Uterus (tissue), 4 donors: ENCODE data around the gene MSI2. TPM values are rescaled to one million over a fixed set of nuclear protein-coding genes. Genes with fewer than 3 reads are reported as not detected.
A peak's percentile ranks its signal among the peaks of the same experiment; 100 is the strongest.

Source experiments
- DNase-seq, 2 donors: peaks; one replicate each; pipeline ENCODE4 v3.0.0-alpha.2; 2019 to 2020
- H3K27ac ChIP-seq, 2 donors: fragments of 200-600 bp; sonication (generic); 1 replicate in 1 of 2; 2 replicates in 1 of 2; pipeline ENCODE4 v1.5.1; 2016 to 2018
- H3K27me3 ChIP-seq, 2 donors: fragments of 200-600 bp; sonication (generic); one replicate each; pipeline ENCODE4 v1.5.1; 2018 to 2019; ENCODE audit warnings: control low read depth in 1 of 2
- H3K36me3 ChIP-seq, 2 donors: fragments of 200-600 bp; sonication (generic); one replicate each; pipeline ENCODE4 v1.5.1; 2019; ENCODE audit warnings: control low read depth in 1 of 2
- H3K4me1 ChIP-seq, 2 donors: fragments of 200-600 bp; sonication (generic); one replicate each; pipeline ENCODE4 v1.5.1; 2018 to 2019; ENCODE audit warnings: control low read depth in 1 of 2
- H3K4me3 ChIP-seq, 2 donors: fragments of 200-600 bp; sonication (generic); 1 replicate in 1 of 2; 2 replicates in 1 of 2; pipeline ENCODE4 v1.5.1; 2018 to 2019; ENCODE audit warnings: mild to moderate bottlenecking in 1 of 2
- H3K9me3 ChIP-seq, 2 donors: fragments of 200-600 bp; sonication (generic); one replicate each; pipeline ENCODE4 v1.5.1; 2019; ENCODE audit warnings: control low read depth in 1 of 2
- CTCF ChIP-seq, 4 experiments: fragments of 200-600 bp in 2 of 4; fragments of 450-650 bp in 2 of 4; sonication (generic) in 2 of 4; IDR thresholded peaks; one replicate each; pipeline ENCODE4 v1.5.1; 2016 to 2019; ENCODE audit warnings: antibody characterized with exemption in 4 of 4, mild to moderate bottlenecking in 2 of 4, moderate library complexity in 1 of 4
- POLR2A ChIP-seq, 2 donors: fragments of 450-650 bp; IDR thresholded peaks; one replicate each; pipeline ENCODE4 v1.6.1; 2016; ENCODE audit warnings: antibody characterized with exemption in 2 of 2, mild to moderate bottlenecking in 1 of 2, moderate library complexity in 1 of 2
- intact Hi-C: fragments of 100-400 bp; cut with DNase I; formaldehyde crosslinking; loops from one replicate; pipeline ENCODE4 v1.15.1; 2023; ENCODE audit warnings: low total_unique reads
- total RNA-seq, 4 donors: library from RNA; depleted of rRNA in 3 of 4; stranded (reverse); fragments of >200 nt in 3 of 4; gene quantifications; one replicate each; pipeline versions ENCODE4 v1.1.0 to v1.2.4, GENCODE V29; 2014 to 2023
- donor health status: DM: yes; HTN: yes; CAD: no.

The MSI2 gene
- total RNA-seq, 4 donors from 2014 or later, result 13.2 to 60.8 (median 44.5) TPM

DNA sequence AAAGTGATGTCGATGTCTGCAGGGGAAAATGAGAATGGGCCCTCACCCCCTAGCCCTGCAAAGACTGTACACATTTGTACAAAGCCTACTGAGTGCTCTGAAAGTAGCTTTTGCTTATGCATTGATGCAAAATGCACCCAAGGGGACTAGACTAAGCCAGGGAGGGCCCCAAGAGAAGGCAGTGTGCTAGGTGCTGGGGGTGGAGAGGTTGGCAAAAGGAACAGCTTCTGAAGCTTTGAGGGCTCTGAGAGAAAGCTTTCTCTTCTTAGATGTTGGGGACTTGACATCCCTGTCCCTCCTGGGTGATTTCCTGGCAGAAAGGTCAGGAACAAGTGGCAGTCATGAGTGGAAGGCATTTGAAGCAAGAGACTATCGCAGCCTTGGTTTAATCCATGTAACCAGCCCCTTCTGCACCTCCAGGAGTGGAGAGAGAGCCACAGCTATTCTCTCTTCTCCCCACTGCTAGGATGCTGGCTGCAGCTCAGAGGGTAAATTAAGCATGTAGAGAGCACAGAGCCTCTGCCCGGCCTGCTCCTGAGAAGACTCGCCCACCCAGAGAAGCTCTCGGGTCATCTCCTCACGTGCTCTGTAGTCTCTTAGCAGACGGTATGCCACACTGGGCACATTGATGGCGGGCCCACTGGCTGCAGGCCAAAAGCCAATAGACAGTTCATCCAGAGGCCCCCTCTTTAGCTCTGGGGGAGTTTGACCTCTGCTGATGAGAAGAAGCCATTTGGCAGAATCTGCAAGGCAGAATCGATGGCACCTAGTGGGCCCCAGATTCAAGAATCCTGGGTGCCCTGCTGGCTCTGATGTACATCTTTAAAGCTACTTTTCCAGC is 221.4 kb downstream of the MSI2 start:
- no peak overlapping the region for H3K4me3 ChIP-seq
- TF ChIP-seq POLR2A (IDR thresholded peaks at IDR 0.05), result no peak
- no peak for TF ChIP-seq CTCF (IDR thresholded peaks at IDR 0.05)
- intact Hi-C loops, result loop anchor here (1.0 kb wide), 1 partner anchor 48 kb away; no protein-coding TSS in a partner anchor
- H3K9me3 ChIP-seq, result no peaks in the 10 kb centered on the region
- H3K27me3 ChIP-seq, result no peaks in the 10 kb centered on the region
- H3K36me3 ChIP-seq, result no peaks in the 10 kb centered on the region
- DNase-seq, result no peak
- no peak overlapping the region for H3K27ac ChIP-seq
- H3K4me1 ChIP-seq, result peaks cover 3 to 13% of the 10 kb centered on the region in 2 donors

GRCh38 chr17:57478478-57479250 is 222.3 kb downstream of the MSI2 start:
- H3K4me1 ChIP-seq, result peaks cover 3 to 7% of the 10 kb centered on the region in 2 donors
- no peak for TF ChIP-seq POLR2A (IDR thresholded peaks at IDR 0.05)
- no peak for TF ChIP-seq CTCF (IDR thresholded peaks at IDR 0.05)
- intact Hi-C loops, result loop anchor here (1.0 kb wide), 1 partner anchor 47 kb away; no protein-coding TSS in a partner anchor
- no peaks in the 10 kb centered on the region for H3K27me3 ChIP-seq
- peak overlapping the region in 1 of 2 donors; percentile 17 for H3K27ac ChIP-seq
- no peak overlapping the region for H3K4me3 ChIP-seq
- H3K36me3 ChIP-seq, result no peaks in the 10 kb centered on the region
- H3K9me3 ChIP-seq, result no peaks in the 10 kb centered on the region
- no peak for DNase-seq

GRCh38 chr17:57480438-57481196 is 224.3 kb downstream of the MSI2 start:
- no peak overlapping the region for H3K4me3 ChIP-seq
- H3K36me3 ChIP-seq, result no peaks in the 10 kb centered on the region
- peaks cover 3 to 5% of the 10 kb centered on the region in 2 donors for H3K4me1 ChIP-seq
- peak overlapping the region in 1 of 2 donors; percentile 58 for H3K27ac ChIP-seq
- TF ChIP-seq POLR2A (IDR thresholded peaks at IDR 0.05), result no peak
- TF ChIP-seq CTCF (IDR thresholded peaks at IDR 0.05), result no peak
- H3K27me3 ChIP-seq, result no peaks in the 10 kb centered on the region
- peak; percentile 33 to 37 for DNase-seq
- H3K9me3 ChIP-seq, result no peaks in the 10 kb centered on the region
- intact Hi-C loops, result no loop called here

GRCh38 chr17:57481910-57482391 is 225.6 kb downstream of the MSI2 start:
- TF ChIP-seq CTCF (IDR thresholded peaks at IDR 0.05), result no peak
- no peak for TF ChIP-seq POLR2A (IDR thresholded peaks at IDR 0.05)
- Histone ChIP-seq H3K36me3 (no peaks in the 10 kb centered on the region), H3K27me3 (no peaks in the 10 kb centered on the region), H3K27ac (peak overlapping the region in 1 of 2 donors; percentile 58), H3K9me3 (no peaks in the 10 kb centered on the region), H3K4me3 (no peak overlapping the region), H3K4me1 (peaks cover 3 to 5% of the 10 kb centered on the region in 2 donors)
- intact Hi-C loops, result no loop called here
- DNase-seq, result peak; percentile 32 to 63
